CD14-positive monocyte (primary cell): ENCODE data around the gene EPHA2. TPM values are rescaled to one million over a fixed set of nuclear protein-coding genes. Genes with fewer than 3 reads are reported as not detected.

Experiments used
- DNase-seq, 3 donors: peaks; one replicate each; pipeline ENCODE4 v3.0.0-alpha.2; 2011 to 2022
- H2AFZ ChIP-seq: 2 replicates; pipeline ENCODE4 v1.6.0; 2012; ENCODE audit warnings: mild to moderate bottlenecking, low read depth, low read length, inconsistent platforms; ENCODE audit not compliant: insufficient read depth, poor library complexity, severe bottlenecking
- H3K27ac ChIP-seq, 2 donors: 1 replicate in 1 of 2; 2 replicates in 1 of 2; pipeline ENCODE4 v1.5.1; 2012 to 2013; ENCODE audit warnings: low read length in 2 of 2, control low read depth in 1 of 2, inconsistent platforms in 1 of 2, low read depth in 1 of 2, mild to moderate bottlenecking in 1 of 2
- H3K27me3 ChIP-seq, 2 donors: one replicate each; pipeline versions ENCODE4 v1.6.0 to v1.6.1; 2011 to 2013; ENCODE audit warnings: low read length in 2 of 2; ENCODE audit not compliant: control insufficient read depth in 2 of 2, insufficient read depth in 2 of 2
- H3K36me3 ChIP-seq, 2 donors: replicated peaks in 1 of 2; 1 replicate in 1 of 2; 2 replicates in 1 of 2; pipeline versions ENCODE4 v1.5.1 to v1.6.1; 2012 to 2013; ENCODE audit warnings: low read length in 2 of 2, control low read depth in 1 of 2, inconsistent platforms in 1 of 2, mild to moderate bottlenecking in 1 of 2; ENCODE audit not compliant: insufficient read depth in 2 of 2, control insufficient read depth in 1 of 2
- H3K4me1 ChIP-seq, 2 donors: 1 replicate in 1 of 2; 2 replicates in 1 of 2; pipeline versions ENCODE4 v1.5.1 to v1.6.1; 2012 to 2013; ENCODE audit warnings: low read length in 2 of 2, control low read depth in 1 of 2, inconsistent platforms in 1 of 2, mild to moderate bottlenecking in 1 of 2, moderate library complexity in 1 of 2; ENCODE audit not compliant: insufficient read depth in 2 of 2, control insufficient read depth in 1 of 2
- H3K4me2 ChIP-seq: replicated peaks from 2 replicates; pipeline ENCODE3; 2012; ENCODE audit warnings: low read length, moderate library complexity, mild to moderate bottlenecking; ENCODE audit not compliant: poor library complexity, severe bottlenecking; ENCODE audit errors: extremely low read depth
- H3K4me3 ChIP-seq, 3 experiments: fragments of 200-600 bp in 1 of 3; sonication (generic) in 1 of 3; replicated peaks in 1 of 3; 1 replicate in 2 of 3; 2 replicates in 1 of 3; pipeline ENCODE4 v1.5.1; 2011 to 2013; ENCODE audit warnings: low read length in 3 of 3, mild to moderate bottlenecking in 3 of 3, control low read depth in 2 of 3, low read depth in 2 of 3, inconsistent platforms in 1 of 3, moderate library complexity in 1 of 3
- H3K79me2 ChIP-seq: 2 replicates; pipeline ENCODE4 v1.6.0; 2012; ENCODE audit warnings: mild to moderate bottlenecking, control low read depth, inconsistent platforms, low read length, moderate library complexity; ENCODE audit not compliant: insufficient read depth
- H3K9ac ChIP-seq: 2 replicates; pipeline ENCODE4 v1.6.0; 2017; ENCODE audit warnings: low read length, mild to moderate bottlenecking; ENCODE audit not compliant: insufficient read depth, poor library complexity, severe bottlenecking
- H3K9me3 ChIP-seq, 2 donors: replicated peaks in 1 of 2; 1 replicate in 1 of 2; 2 replicates in 1 of 2; pipeline versions ENCODE4 v1.5.1 to v1.6.1; 2012 to 2013; ENCODE audit warnings: low read length in 2 of 2, control low read depth in 1 of 2; ENCODE audit not compliant: control insufficient read depth in 1 of 2, insufficient read depth in 1 of 2
- H4K20me1 ChIP-seq: 2 replicates; pipeline ENCODE4 v1.6.0; 2012; ENCODE audit warnings: mild to moderate bottlenecking, low read length, control low read depth, moderate library complexity; ENCODE audit not compliant: insufficient read depth
- H3K27ac Mint-ChIP-seq, 7 donors: one replicate each; pipeline ENCODE4 v1.8.0; 2020; ENCODE audit warnings: mild to moderate bottlenecking in 7 of 7, mixed read lengths in 7 of 7, moderate library complexity in 6 of 7, inconsistent platforms in 2 of 7
- H3K27me3 Mint-ChIP-seq, 3 donors: one replicate each; pipeline ENCODE4 v1.8.0; 2021 to 2022; ENCODE audit warnings: low read depth in 3 of 3, mild to moderate bottlenecking in 3 of 3, mixed read lengths in 3 of 3, moderate library complexity in 3 of 3, inconsistent platforms in 1 of 3
- H3K36me3 Mint-ChIP-seq, 2 donors: one replicate each; pipeline ENCODE4 v1.8.0; 2020; ENCODE audit warnings: mixed read lengths in 2 of 2, inconsistent platforms in 1 of 2, mild to moderate bottlenecking in 1 of 2
- H3K4me1 Mint-ChIP-seq: one replicate; pipeline ENCODE4 v1.8.0; 2020; ENCODE audit warnings: mild to moderate bottlenecking, mixed read lengths
- H3K4me3 Mint-ChIP-seq, 2 donors: one replicate each; pipeline ENCODE4 v1.8.0; 2020; ENCODE audit warnings: mild to moderate bottlenecking in 2 of 2, mixed read lengths in 2 of 2, moderate library complexity in 1 of 2
- H3K9me3 Mint-ChIP-seq, 7 donors: one replicate each; pipeline ENCODE4 v1.8.0; 2020 to 2022; ENCODE audit warnings: mixed read lengths in 7 of 7, mild to moderate bottlenecking in 6 of 7, moderate library complexity in 6 of 7, inconsistent platforms in 2 of 7
- WGBS: methylation state at CpG from one replicate; pipeline ENCODE4 v1.1.5; 2013; ENCODE audit warnings: missing lambda C conversion rate; ENCODE audit not compliant: insufficient coverage; 5-methylcytosine and 5-hydroxymethylcytosine counted together
- intact Hi-C, 2 donors: fragments of 100-400 bp; cut with micrococcal nuclease; formaldehyde crosslinking; loops; one replicate each; pipeline versions ENCODE4 v1.15.0 to v1.15.1; 2023
- polyA plus RNA-seq, 3 donors: library from polyadenylated mRNA; depleted of rRNA in 1 of 3; unstranded in 2 of 3; stranded (reverse) in 1 of 3; fragments of 300-500 nt in 2 of 3; fragments of >200 nt in 1 of 3; fragmentation: Illumina TruSeq in 2 of 3; gene quantifications; 1 replicate in 2 of 3; 2 replicates in 1 of 3; pipeline ENCODE4 v1.2.3, GENCODE V29; 2012 to 2021
- TF ChIP-seq, protein P1 (sequence below): fragments of 200-600 bp; IDR thresholded peaks from one replicate; pipeline ENCODE4 v1.8.0; 2022; ENCODE audit warnings: antibody characterized with exemption, mild to moderate bottlenecking

EPHA2 gene
- polyA plus RNA-seq, 3 donors, result 0.03 TPM; not detected in 2

DNA sequence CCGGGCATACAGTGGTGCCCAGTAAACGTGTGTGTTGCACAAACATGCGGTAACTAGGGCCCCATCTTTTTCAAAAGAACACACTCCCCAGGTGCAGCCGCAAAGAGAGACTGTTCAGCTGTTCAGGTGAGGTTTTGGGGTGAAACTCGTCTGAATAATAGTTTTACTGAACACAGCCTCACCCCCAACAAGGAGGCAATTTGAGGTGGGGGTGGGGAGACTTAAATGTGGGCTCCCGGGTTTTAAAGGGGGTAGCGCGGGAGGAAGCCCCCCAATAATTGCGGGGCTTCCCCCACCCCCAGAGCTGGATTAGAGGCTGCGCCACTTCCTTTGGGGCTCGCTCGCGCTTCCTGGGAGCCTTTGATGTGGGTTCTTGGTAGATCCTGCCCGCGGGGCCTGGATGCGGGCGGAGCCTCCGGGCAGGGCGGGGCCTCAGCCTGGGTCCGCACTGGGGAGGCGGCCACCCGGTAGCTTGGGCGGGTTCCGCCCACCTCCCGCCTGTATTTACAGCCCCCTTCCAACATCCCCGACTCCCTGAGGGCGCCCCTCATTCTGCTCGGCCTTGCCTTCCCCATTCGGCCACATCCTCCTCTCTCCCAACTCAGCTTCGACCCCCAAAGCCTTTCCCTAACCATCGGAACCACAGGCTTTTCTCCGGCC lies 6.4 kb upstream of the EPHA2 start:
- peak overlapping the region; percentile 29 for H3K4me2 ChIP-seq
- H2AFZ ChIP-seq, result no peak overlapping the region
- 5% methylated on average over 21 of the region's 32 CpGs for WGBS
- H3K27me3 ChIP-seq, result peaks cover 8 to 38% of the 10 kb centered on the region in 2 donors
- no peaks in the 10 kb centered on the region for H3K36me3 ChIP-seq
- no peak for DNase-seq
- peaks cover 22% of the 10 kb centered on the region for H3K4me1 Mint-ChIP-seq
- H3K27ac ChIP-seq, result no peak overlapping the region
- H3K36me3 Mint-ChIP-seq, result no peaks in the 10 kb centered on the region
- no peak overlapping the region for H3K27ac Mint-ChIP-seq
- H3K79me2 ChIP-seq, result no peaks in the 10 kb centered on the region
- no peak overlapping the region for H3K4me3 ChIP-seq
- peak overlapping the region; percentile 21 for H3K9ac ChIP-seq
- peaks cover 6 to 19% of the 10 kb centered on the region in 2 donors for H3K4me1 ChIP-seq
- no peaks in the 10 kb centered on the region for H4K20me1 ChIP-seq
- H3K27me3 Mint-ChIP-seq, result peaks cover 47 to 67% (median 49%) of the 10 kb centered on the region in 3 donors
- no peaks in the 10 kb centered on the region for H3K9me3 ChIP-seq
- H3K9me3 Mint-ChIP-seq, result peaks cover 0 to 13% (median 0%) of the 10 kb centered on the region in 7 donors
- TF ChIP-seq, protein P1, sequence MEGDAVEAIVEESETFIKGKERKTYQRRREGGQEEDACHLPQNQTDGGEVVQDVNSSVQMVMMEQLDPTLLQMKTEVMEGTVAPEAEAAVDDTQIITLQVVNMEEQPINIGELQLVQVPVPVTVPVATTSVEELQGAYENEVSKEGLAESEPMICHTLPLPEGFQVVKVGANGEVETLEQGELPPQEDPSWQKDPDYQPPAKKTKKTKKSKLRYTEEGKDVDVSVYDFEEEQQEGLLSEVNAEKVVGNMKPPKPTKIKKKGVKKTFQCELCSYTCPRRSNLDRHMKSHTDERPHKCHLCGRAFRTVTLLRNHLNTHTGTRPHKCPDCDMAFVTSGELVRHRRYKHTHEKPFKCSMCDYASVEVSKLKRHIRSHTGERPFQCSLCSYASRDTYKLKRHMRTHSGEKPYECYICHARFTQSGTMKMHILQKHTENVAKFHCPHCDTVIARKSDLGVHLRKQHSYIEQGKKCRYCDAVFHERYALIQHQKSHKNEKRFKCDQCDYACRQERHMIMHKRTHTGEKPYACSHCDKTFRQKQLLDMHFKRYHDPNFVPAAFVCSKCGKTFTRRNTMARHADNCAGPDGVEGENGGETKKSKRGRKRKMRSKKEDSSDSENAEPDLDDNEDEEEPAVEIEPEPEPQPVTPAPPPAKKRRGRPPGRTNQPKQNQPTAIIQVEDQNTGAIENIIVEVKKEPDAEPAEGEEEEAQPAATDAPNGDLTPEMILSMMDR, result no peak
- peak overlapping the region; percentile 48 to 81 for H3K4me3 Mint-ChIP-seq
- intact Hi-C loops, result no loop called here

DNA sequence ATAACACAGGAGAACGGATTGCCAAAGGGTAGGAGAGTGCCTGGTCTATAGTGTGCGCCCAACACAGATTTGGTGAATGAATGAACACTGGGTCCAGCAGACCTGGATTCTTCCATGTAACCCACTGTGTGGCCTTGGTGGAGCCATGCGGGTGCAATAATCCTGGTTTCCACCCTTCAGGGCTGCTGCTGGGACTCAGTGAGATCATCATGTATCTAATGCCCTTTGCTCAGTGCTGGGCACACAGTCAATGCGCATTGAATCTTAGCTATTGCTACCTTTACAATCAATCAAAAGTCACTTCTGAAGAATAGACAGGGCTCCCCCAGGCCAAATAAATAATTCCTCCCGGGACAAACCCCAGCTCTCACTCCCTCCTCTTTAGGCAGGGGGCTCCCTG lies 5.8 kb upstream of the EPHA2 start:
- Histone ChIP-seq H3K27ac (no peak overlapping the region), H2AFZ (no peak overlapping the region), H3K36me3 (no peaks in the 10 kb centered on the region), H3K27me3 (peaks cover 6 to 36% of the 10 kb centered on the region in 2 donors), H3K4me2 (no peak overlapping the region), H3K9ac (no peak overlapping the region), H4K20me1 (no peaks in the 10 kb centered on the region), H3K4me3 (no peak overlapping the region), H3K9me3 (no peaks in the 10 kb centered on the region), H3K79me2 (no peaks in the 10 kb centered on the region), H3K4me1 (peaks cover 8 to 24% of the 10 kb centered on the region in 2 donors)
- TF ChIP-seq, protein P1, result no peak
- WGBS, result 89% methylated on average over 3 of the region's 5 CpGs
- Mint-ChIP-seq H3K27me3 (peaks cover 45 to 67% (median 46%) of the 10 kb centered on the region in 3 donors), H3K36me3 (no peaks in the 10 kb centered on the region), H3K4me1 (peaks cover 27% of the 10 kb centered on the region), H3K27ac (no peak overlapping the region), H3K9me3 (peaks cover 0 to 9% (median 0%) of the 10 kb centered on the region in 7 donors), H3K4me3 (peak overlapping the region in 1 of 2 donors; percentile 56)
- intact Hi-C loops, result no loop called here
- no peak for DNase-seq
